SW480 (cell line): ENCODE data around the gene PEPD.
A peak's percentile ranks its signal among the peaks of the same experiment; 100 is the strongest.

ENCODE experiments used
- DNase-seq: peaks from one replicate; pipeline ENCODE4 v3.0.0-alpha.2; 2016; ENCODE audit warnings: low spot score

Gene PEPD

DNA sequence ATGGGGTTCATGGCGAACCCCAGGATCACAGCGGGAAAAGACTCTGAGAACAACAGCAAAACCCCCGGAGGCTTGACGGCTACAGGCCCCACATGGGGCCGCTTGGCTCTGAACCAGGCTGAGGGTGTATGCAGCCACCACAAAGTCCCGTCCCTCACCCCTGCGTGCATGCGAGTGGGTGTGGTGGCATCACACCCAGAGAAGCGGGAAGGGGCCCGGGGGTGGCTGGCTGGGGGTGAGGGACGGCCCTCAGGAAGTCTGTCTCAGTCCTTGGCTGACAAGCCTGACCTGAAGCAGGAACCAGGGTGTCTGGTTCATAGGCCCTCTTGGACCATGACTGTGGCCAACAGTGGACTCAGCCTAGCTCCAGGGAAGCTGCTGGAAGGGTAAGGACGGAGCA lies 113.9 kb downstream of the PEPD start:
- no peak for DNase-seq

DNA sequence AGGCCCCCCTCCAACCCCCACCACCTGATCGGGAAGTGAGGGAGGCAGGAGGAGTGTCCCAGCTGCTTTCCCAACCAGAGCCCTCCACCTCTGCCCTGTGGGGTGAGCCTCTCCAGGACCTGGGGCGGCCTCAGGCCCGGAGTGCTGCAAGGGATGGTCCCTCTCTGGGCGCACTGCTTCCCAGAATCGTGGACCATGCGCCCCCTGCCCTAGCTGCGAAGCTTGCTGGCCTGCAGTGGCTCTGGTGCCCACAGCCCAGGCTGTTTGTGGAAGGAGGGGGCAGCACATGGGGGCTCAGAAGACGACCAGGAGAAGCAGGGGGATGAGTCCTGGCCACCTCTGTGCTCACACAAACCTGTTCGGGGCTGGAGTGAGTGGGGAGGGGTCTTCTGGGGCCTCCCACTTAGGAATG lies 114.4 kb downstream of the PEPD start:
- no peak for DNase-seq

DNA sequence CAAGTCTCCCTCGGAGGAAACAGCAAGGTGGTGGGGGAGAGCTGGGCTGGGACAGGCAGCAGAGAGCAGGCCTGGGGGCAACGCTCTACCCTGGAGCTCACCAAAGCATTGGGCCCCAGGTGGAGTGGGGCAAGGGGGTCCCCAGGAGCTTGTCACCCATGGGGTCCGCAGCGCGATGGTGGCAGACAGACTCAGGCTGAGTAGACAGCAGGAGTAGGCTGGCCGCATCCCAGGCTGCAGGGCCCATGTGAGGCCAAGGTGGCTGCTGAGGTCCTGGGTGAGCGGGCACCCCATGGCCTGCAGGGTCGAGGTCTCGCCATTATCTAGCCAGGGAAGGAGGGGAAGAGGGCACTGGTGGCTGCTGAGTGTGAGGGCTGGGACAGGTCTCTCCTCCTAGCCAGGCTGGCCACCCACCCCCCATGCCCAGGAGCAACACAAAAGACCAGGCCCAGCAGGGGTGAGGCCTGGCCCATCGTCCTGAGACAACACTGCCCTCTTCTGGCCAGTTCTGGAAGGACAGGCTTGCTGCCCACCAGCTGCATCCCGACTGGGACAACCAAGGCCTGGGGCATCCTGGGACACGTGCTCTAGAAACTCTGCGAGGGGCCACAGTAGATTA lies 115.0 kb downstream of the PEPD start:
- peak; percentile 38 for DNase-seq

DNA sequence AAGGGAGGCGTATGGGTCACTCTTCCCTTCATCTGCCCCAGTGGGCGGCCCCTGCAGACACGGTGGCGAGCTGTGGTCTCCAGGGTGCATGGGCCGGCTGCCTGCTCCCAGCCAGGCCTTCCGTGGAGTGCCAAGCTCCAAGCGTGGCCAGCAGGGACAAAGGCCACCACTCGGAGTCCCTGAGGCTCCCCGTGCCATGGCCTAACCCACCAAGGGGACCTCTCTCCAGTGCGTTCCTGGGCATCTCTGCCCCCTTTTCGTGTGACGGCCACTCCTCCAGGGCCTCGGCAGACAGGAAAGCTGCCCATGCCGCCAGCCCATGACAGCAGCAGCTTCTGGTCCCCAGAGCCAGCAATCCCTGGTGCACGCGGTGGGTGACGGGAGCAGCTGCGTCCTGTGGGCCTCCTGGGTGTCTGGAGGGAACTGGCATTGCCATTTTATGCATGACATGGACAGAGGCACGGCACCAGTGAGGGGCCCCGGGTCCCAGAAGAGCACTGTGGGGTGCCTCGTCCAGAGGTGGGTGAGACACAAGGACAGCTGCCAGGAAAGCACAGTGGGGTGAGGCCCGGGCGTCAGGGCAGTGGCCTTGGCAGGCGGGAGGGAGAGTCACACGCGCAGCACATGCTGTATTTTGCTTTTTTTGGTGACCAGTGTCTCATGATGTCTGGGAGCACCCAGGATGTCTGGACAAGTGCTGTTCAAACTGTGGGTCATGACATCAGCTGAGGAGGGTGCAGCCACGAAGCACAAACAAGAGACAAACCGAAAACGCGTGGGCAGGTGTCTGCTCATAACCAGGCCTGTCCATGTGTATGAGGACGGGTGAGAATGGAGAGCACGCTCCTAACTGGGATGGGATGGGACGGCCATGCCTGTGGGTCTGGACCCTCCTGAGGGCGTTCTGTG lies 115.8 kb downstream of the PEPD start:
- DNase-seq, result no peak

DNA sequence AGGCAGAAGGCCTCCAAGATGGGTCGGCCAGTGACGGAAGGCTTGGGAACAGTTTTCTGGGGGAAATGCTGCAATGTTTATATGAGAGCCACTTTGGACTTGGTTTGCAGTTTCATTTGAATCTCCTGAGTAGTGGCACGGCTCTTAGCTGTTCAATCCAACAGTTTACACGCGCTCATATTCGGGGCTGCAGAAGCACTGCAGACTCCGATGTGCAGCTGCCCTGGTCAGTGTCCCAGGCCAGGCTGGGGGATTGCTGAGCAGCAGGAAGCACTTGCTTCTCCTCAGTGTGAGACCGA lies 116.4 kb downstream of the PEPD start:
- no peak for DNase-seq

DNA sequence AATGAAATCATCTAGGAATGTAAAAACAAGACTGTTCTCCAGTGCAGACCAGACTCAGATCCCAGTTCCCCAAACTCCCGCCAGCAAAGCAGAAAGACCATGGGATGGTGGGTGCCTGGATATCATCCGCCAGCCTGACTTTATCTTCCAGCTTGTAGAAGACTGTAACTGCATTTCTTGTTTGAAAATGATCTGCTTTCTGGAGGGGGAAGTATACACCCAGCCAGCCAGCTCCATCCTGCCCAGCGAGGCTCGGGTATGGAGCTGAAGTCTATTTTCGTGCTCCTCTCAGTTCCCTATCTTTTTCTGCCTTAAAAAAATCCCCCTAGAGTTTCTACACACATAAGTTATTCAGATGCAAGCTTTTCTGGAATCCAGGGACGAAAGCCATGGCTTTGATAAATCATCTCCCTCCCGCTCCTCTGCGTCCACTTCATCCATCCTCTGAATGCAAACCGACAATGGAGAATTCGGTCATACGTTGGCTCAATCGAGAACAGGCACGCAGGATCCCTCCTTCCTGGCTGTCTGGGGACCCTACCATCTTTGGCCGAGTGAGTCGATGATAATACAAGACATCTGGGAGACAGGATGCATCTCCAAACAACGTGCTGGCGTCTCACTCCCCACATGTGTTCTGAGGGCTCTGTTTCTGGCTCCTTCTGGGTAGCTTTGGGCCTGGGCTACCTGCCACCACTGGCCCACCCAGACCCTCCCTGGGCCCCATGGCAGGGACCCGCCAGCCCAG lies 116.9 kb downstream of the PEPD start:
- no peak for DNase-seq

DNA sequence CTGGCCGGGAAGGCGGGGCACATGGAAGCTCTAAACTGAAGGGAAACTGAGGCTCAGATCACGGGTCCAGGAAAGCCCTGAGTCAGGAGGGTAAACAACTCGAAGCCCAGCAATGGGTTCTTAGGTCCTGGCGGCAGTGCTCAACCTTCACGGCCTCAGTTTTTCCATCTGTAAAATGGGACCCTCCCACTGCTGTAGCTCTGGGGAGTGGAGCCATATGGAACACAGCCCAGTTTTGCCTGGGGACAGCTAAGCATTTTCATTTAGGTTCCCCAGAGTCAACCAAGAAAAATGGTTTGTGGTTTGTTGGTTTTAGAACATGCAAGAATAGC lies 117.7 kb downstream of the PEPD start:
- no peak for DNase-seq

DNA sequence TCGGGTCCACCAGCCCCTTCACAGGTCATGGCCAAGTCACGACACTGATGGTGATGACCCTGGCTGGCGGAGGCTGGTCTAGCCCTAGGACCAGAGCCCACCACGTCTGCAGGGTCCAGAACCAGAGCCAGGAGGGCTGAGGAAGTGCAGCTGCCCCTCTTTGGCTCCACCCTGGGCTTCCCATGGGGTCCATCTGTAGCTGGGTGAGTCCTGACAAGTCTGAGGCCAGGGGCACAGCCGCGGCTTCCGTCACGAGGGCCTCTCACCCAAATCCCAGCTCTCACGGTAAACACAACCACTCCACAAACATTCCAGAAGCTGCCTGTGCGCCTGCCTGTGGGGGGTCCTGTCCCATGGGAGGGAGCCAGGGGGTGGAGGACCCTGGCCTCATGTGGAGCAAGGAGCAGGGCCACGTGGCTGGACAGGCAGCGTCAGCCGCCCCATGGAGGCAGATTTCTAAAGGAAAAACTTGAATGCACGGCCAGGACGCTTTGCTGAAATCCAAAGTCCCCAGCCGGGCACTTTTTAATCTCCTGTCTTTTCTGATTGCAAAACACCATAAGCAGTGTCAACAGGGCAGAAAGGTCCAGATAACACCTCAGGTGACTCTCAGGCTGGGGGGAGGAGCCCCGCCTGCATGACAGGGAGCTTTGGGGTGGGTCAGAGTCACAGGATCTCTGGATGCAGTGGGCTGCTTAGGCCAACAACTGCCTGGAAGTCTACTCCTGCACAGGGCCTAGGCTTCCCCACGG lies 118.2 kb downstream of the PEPD start:
- no peak for DNase-seq

DNA sequence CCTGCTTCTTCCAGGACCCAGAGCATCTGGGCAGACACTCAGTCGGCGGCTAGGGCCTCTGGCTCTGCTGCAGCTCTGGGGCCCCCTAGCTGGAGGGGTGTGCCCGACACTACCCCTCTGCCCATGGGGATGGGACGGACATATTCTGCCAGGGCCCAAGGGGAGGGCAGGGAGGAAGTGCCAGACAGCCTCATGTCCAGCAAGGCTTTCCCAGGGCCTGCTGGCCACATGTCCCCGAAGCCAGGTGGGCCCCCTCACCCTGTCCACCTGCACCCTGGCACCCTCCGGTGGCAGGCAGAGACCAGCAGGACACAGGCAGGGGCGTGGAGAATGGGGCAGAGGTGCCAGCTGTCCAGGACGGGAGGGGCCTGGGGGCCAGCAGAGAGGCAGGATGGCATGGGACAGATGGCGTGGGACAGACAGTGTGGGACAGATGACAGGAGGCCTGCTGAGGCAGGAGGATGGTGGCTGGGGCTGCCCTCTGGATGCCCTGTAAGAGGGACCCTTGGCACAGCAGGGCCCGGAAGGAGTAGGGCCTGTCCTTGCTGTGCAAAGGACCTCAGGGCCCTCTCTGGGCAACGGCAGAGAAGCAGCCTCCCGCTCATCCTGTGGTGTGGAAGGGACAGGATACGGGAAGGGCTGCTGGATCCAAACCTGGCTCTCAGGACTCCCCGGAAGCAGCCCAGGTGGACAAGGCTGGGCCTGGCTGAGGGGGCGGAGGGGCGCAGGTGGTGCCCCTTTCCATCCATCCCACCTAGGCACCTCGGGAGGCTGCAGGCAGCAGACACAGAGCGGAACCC lies 119.0 kb downstream of the PEPD start:
- DNase-seq, result no peak

DNA sequence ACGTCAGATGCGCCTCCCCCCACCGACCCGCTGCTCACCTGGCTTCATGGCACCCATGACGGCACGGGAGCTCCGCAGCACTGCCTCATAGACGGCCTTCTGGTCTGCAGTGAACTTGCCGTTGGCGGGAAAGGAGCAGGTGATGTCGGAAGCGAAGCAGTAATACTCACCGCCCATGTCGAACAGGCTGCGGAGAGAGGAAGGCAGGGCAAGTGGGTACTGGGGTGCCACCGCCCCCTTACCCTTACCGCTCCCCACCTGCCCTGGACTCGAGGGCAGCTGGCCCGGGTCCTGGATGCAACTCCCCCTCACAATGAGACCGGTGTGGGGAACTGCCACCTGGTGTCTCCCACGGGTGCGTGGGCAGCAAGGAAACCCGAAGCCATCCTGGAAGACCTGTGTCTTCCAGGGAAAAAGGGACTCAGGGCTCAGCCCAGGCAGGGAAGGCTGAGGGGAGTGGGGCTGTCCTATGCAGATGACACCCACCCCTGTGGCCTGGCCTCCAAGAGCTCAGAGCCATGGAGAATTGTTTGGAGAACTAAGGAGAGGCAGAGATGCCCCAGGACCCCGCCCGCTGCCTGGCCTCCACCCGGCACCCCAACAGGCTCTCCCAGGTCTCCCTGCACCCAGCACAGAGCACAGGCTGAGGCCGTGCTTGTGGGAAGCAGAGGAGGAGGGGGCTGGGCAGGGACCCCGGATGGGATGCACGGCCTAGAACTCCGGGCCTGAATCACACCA lies 119.7 kb downstream of the PEPD start:
- no peak for DNase-seq

DNA sequence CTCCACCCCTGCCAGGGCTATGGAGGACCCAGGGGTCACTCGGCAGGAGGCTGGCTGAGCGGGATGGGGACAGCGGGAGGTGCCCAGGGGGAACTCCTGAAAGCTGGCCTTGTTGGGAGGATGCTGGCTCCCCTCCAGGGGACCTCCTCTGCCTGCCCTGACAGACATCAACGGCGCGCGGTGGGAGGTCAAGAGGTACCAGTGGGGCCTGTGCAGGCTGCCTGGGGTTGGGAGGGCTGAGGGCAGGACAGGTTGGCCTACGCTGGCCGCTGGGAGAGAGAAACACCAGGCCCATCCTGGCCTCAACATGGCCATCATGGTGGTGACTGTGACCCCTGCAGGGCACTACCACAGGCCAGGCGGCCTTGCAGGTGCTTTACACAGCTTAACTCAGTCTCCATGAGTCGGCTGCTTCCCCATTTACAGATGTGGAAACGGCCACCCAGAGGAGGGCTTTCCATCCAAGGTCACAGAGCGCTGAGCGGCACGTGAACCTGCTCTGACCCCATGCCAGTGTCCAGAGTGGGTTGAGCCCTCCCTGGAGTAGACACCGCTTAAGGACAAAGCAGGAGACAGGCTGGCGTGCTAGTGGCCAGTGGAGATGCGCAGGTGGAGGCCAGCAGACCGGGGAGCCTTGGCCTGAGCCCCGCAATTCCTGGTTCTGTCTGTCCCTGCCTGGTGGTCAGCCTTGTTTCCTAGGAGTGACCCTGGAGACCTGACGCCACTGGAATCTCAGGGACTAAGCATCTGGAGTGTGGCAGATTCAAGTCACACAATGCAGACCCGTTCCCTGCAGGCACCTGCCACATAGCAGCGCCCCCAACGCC lies 120.5 kb downstream of the PEPD start:
- no peak for DNase-seq

DNA sequence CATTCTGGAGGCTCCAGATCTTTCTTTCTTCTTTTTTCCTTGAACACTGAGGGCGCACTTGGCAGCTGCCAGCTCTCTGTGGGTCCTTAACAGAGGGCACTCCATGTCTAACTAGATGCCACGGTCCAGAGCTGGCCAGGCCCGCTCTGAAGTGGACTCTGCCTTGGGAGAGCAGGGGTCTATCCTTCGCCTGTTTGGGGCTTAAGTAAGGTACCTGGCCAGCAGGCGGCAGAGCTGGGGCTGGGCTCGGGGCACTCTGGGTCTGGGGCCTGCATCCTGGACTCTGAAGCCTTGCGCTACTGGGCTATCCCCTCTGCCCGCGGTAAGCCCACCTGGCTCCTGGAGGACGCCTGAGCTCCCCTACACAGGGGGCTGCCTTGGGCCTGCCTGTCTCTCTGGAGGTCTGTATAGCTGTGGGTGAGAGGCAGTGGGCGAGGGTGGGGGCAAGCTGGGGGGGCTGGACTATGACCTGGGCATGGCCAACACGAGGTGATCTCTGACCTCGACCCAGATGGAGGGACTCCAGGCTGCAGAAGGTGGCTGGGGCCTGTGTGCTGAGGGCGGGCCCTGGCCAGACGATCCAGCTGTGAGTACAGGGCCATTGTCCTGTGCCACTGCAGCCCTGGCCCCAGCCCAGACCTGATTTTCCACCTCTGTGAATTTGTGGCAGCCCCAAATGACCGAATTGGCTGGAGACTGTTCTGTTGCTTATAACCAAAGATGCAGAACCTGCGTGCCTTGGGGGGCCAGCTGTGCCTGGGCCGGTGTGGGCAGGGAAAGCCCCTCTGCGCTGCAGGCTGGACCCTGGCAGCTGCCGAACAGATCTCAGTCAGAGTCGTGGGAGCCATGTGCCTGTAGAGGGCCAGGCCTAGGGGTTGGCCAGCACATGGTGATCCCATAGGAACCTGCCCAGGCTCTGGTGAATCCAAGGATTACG lies 121.6 kb downstream of the PEPD start:
- no peak for DNase-seq

DNA sequence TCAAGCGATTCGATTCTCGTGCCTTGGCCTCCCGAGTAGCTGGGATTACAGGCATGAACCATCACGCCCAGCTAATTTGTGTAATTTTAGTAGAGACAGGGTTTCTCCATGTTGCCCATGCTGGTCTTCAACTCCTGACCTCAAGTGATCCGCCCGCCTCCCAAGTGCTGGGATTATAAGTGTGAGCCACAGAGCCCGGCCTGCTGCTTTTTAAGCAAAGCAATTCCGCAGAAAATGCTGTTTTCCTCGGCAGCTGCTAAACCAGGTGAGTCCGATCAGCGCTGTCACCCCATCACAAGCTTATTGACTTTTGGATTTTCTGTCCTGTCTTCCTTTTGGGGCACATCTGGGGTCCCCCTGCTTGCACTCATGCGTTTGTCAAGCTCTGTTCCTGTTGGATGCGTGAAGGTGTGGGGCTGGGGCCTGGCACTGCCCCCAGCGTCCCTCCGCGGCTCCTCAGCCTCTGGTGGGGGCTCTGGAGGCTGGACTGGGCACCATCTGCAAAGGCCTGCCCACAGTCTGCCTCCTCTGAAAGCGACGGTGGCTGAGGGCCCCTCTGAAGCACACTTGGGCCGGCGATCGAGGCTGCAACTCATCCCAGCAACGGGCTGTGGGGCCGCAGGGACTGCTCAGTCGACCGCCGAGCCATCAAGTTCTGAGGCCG lies 122.4 kb downstream of the PEPD start:
- no peak for DNase-seq

DNA sequence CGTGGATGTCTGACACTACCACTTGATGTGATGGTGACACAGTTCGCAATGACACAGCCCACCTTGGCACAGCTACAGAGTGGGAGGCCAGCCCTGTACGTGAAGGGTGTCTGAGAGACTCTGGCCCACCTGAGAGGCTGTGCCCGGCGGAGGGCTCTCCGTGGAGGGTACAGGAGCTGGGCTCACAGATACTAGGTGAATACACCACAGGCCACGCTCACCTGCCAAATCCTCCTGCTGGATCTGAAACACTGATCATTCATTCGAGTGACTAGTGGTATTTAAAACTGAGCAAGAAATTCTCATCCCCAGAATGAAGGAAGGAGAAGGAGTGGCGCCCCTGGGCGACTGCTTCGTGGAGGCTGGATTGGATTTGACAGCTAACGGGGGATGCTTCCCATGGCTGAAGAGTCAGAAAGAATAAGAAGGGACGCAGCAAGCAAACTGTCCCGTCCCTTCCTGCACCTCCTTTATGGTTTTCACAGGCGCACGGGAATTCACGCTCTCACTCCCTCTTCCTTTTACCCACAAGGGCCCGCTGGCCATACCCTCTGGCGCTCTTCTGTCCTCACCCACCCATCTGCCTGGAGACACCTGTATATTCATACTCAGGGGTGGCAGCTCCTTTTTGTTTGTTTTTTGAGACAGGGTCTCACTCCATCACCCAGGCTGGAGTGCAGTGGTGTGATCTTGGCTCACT lies 123.1 kb downstream of the PEPD start:
- no peak for DNase-seq

DNA sequence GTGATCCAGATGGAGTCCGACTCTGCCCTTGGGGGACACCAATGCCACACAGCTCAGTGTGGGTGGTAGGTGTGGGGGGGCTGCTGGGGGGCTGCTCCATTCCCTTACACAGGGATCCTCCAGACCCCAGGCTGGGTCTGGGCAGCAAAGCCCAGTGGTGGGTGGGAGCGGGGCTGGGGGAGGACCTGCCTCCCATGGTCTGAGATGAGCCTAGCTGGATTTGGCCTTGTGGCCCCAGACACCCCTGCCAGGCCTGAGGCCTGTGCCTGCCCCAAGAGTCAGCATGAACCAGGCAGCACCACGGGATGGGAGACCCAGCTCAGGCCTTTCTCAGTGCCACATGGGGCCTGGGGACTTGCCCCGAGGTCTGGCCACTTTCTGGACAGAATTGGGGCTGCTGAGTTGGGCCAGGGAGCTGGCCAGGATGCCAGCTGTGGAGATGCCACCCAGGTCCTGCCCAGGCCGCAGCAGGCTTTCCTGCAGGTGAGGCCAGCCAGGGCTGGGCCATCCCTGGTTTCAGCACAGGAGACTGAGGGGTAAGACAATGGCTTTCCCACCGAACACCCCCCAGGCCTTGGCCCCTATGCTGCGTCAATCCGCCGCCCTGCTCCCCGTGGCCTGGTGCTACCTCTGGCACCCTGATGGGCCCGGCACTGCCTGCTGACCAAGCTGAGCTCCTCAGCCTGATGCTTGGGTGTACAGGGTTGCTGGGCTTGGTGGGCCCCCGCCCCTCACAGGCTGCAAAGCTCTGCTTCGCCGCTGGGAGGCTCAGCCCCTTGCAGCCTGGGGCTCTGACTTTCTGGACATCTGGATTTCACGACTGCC lies 123.8 kb downstream of the PEPD start:
- no peak for DNase-seq

DNA sequence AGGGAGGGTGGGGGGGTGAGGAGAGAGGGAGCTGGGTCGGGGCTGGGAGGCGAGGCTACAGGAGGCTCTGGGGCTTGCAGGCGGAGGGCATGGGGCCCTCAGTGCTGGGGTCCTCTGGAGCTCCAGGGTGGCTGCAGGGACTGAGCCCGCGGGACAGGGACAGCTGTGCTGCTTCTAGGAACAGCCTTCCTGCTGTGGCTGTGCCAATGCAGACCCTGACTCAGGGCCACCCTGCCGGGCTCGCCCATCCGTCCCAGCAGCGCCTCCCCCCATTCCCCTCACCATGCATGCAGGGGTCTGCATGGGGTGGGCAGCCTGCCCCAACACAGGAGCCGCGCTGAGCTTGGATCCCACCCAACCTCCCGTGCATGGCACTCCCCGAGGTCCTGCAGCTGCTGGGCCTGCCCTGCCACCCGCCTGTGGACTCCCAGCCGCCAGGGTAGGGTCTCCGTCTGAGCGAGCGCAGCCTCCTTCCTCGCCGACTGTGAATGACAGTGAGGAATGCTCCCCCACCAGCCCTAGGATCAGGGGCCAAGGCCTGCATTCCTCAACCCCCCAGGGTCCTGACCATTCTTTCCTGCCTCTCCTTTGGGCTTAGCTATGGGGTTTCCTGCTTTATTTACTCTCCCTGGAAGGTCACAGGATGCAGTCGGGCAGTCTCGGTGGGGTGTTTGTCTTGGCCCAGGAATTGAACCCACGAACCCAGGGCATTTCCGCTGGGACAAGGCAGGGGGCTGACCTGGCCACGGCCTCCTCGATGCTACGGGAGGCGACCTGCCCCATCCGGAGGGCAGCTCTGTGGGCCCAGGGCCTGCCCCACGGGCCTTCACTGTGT lies 124.7 kb downstream of the PEPD start:
- DNase-seq, result no peak
